Natural killer cell treated with Interleukin-12 subunit alpha and Interleukin-12 subunit beta and Interleukin-15 and Interleukin-18, amount 100 ng/mL, for 72 hours (primary cell): ENCODE data around the gene MSI1. TPM values are rescaled to one million over a fixed set of nuclear protein-coding genes. Genes with fewer than 3 reads are reported as not detected.
"Not testable (repeated sequence)": the region's sequence is repeated elsewhere in the genome, so short reads cannot be mapped to it uniquely, and the experiment has no call there.

Experiments
- ATAC-seq, 2 donors: fragments of 150-1000 bp; cut with Tn5 transposase in 1 of 2; sonication (Bioruptor Pico), chemical (Tn5 transposase) in 1 of 2; 2 replicates each; pipeline ENCODE4 v1.10.0; 2021
- DNase-seq: peaks from one replicate; pipeline ENCODE4 v3.0.0; 2022; ENCODE audit warnings: low spot score
- H3K27ac Mint-ChIP-seq, 2 donors: 1 replicate in 1 of 2; 2 replicates in 1 of 2; pipeline ENCODE4 v1.8.0; 2022; ENCODE audit warnings: mixed read lengths in 2 of 2, mild to moderate bottlenecking in 1 of 2, moderate library complexity in 1 of 2
- H3K27me3 Mint-ChIP-seq, 2 donors: 1 replicate in 1 of 2; 2 replicates in 1 of 2; pipeline ENCODE4 v1.8.0; 2022; ENCODE audit warnings: mixed read lengths in 2 of 2
- H3K36me3 Mint-ChIP-seq: one replicate; pipeline ENCODE4 v1.8.0; 2022; ENCODE audit warnings: mixed read lengths
- H3K4me1 Mint-ChIP-seq, 2 donors: 1 replicate in 1 of 2; 2 replicates in 1 of 2; pipeline ENCODE4 v1.8.0; 2022; ENCODE audit warnings: low read depth in 2 of 2, mixed read lengths in 2 of 2, mild to moderate bottlenecking in 1 of 2
- H3K4me3 Mint-ChIP-seq: one replicate; pipeline ENCODE4 v1.8.0; 2022; ENCODE audit warnings: mixed read lengths
- H3K9me3 Mint-ChIP-seq: 2 replicates; pipeline ENCODE4 v1.8.0; 2022; ENCODE audit warnings: mixed read lengths
- total RNA-seq, 2 donors: library from RNA; stranded (reverse); gene quantifications; one replicate each; pipeline ENCODE4 v1.2.3, GENCODE V29; 2022

MSI1 gene
- total RNA-seq, 2 donors from 2014 or later = not detected

DNA sequence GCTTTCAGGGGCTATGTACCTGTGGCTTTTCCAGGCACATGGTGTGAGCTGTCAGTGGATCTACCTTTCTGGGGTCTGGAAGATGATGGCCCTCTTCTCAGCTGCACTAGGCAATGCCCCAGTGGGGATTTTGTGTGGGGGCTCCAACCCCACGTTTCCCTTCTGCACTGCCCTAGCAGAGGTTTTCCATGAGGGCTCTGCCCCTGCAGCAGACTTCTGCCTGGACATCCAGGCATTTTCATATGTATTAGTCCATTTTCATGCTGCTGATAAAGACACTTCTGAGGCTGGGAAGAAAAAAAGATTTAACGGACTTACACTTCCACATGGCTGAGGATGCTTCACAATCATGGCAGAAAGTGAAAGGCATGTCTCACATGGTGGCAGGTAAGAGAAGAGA lies 32.6 kb downstream of the MSI1 start:
- ATAC-seq, H3K9me3 Mint-ChIP-seq, H3K27me3 Mint-ChIP-seq, H3K4me1 Mint-ChIP-seq, DNase-seq, H3K4me3 Mint-ChIP-seq, H3K36me3 Mint-ChIP-seq, H3K27ac Mint-ChIP-seq: not testable (repeated sequence)

- not testable (repeated sequence) for H3K9me3 Mint-ChIP-seq, H3K4me3 Mint-ChIP-seq, H3K27ac Mint-ChIP-seq, H3K36me3 Mint-ChIP-seq, ATAC-seq, H3K4me1 Mint-ChIP-seq, H3K27me3 Mint-ChIP-seq
- DNase-seq = peak; percentile 13
These were observed 33.5 kb downstream of the MSI1 start for GRCh38 chr12:120335447-120335846.

GRCh38 chr12:120332523-120332922 lies 36.4 kb downstream of the MSI1 start:
- Mint-ChIP-seq H3K4me1 (peaks cover 0 to 6% of the 10 kb centered on the region in 2 donors), H3K27ac (no peak overlapping the region), H3K36me3 (peaks cover 4% of the 10 kb centered on the region), H3K9me3 (no peaks in the 10 kb centered on the region), H3K27me3 (no peaks in the 10 kb centered on the region), H3K4me3 (no peak overlapping the region)
- DNase-seq = no peak
- ATAC-seq = no peak

DNA sequence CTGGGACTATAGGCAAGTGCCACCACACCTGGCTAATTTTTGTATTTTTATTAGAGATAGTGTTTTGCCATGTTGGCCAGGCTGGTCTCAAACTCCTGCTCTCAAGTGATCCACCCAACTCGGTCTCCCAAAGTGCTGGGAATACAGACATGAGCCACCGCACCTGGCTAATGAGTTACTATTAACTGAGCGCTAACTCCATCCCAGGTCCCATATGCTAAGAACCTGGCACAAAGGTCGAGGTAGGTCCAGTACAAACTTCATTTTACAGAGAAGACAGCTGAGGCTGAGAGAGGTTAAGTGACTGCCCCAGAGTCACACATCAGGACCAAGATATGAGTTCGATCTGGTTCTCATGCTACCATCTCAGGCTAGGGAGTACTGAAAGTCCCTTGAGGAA lies 36.9 kb downstream of the MSI1 start:
- no peak for DNase-seq
- Mint-ChIP-seq H3K4me1 (peaks cover 0 to 6% of the 10 kb centered on the region in 2 donors), H3K4me3 (no peak overlapping the region), H3K36me3 (no peaks in the 10 kb centered on the region), H3K27me3 (no peaks in the 10 kb centered on the region), H3K9me3 (no peaks in the 10 kb centered on the region), H3K27ac (no peak overlapping the region)
- no peak for ATAC-seq

DNA sequence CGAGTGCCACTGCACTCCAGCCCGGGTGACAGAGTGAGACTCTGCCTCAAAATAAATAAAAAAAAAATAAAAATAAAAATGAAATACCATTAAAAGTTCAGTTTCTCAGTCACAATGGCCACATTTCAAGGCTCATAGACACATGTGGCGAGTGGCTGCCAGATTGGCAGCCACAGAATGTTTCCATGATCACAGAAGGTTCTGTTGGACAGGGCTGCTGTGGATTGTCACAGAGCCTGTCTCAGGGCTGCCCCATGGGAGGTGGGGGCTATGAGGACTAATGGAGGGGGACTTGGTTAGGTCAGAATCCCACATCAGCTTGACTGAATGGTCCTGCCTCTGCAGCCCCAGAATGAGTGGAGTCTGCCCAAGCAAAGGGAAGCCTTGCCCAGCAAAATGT lies 37.6 kb downstream of the MSI1 start:
- no peaks in the 10 kb centered on the region for H3K9me3 Mint-ChIP-seq
- H3K27ac Mint-ChIP-seq = no peak overlapping the region
- no peak for ATAC-seq
- H3K4me1 Mint-ChIP-seq = peaks cover 0 to 6% of the 10 kb centered on the region in 2 donors
- DNase-seq = no peak
- no peaks in the 10 kb centered on the region for H3K36me3 Mint-ChIP-seq
- H3K4me3 Mint-ChIP-seq = no peak overlapping the region
- H3K27me3 Mint-ChIP-seq = no peaks in the 10 kb centered on the region

GRCh38 chr12:120328228-120328627 lies 40.7 kb downstream of the MSI1 start:
- Mint-ChIP-seq H3K36me3 (no peaks in the 10 kb centered on the region), H3K4me3 (no peak overlapping the region), H3K4me1 (peaks cover 9 to 11% of the 10 kb centered on the region in 2 donors), H3K27me3 (no peaks in the 10 kb centered on the region), H3K27ac (no peak overlapping the region), H3K9me3 (no peaks in the 10 kb centered on the region)
- ATAC-seq (no peak), DNase-seq (peak; percentile 3)

GRCh38 chr12:120327593-120327992 lies 41.4 kb downstream of the MSI1 start, which contains the start of gene PLA2G1B:
Gene PLA2G1B (minus strand): TSS chr12:120327779. CDS start chr12:120327753, 26 bp downstream.
- no peaks in the 10 kb centered on the region for H3K27me3 Mint-ChIP-seq
- ATAC-seq (no peak), DNase-seq (no peak)
- peaks cover 9 to 11% of the 10 kb centered on the region in 2 donors for H3K4me1 Mint-ChIP-seq
- H3K36me3 Mint-ChIP-seq = no peaks in the 10 kb centered on the region
- H3K27ac Mint-ChIP-seq = no peak within 1 kb of the TSS
- H3K4me3 Mint-ChIP-seq = no peak within 1 kb of the TSS
- no peaks in the 10 kb centered on the region for H3K9me3 Mint-ChIP-seq

- peaks cover 9 to 11% of the 10 kb centered on the region in 2 donors for H3K4me1 Mint-ChIP-seq
- no peaks in the 10 kb centered on the region for H3K9me3 Mint-ChIP-seq
- H3K27ac Mint-ChIP-seq = no peak overlapping the region
- no peaks in the 10 kb centered on the region for H3K36me3 Mint-ChIP-seq
- H3K27me3 Mint-ChIP-seq = no peaks in the 10 kb centered on the region
- DNase-seq (no peak), ATAC-seq (no peak)
- no peak overlapping the region for H3K4me3 Mint-ChIP-seq
These were observed 44.0 kb downstream of the MSI1 start for GRCh38 chr12:120324841-120325417.

- Mint-ChIP-seq H3K4me3 (no peak overlapping the region), H3K4me1 (peaks cover 9 to 11% of the 10 kb centered on the region in 2 donors), H3K27me3 (no peaks in the 10 kb centered on the region), H3K9me3 (no peaks in the 10 kb centered on the region), H3K36me3 (no peaks in the 10 kb centered on the region), H3K27ac (no peak overlapping the region)
- no peak for DNase-seq
- ATAC-seq = no peak
These were observed 45.2 kb downstream of the MSI1 start for GRCh38 chr12:120323772-120324171.

GRCh38 chr12:120321382-120322202 lies 47.4 kb downstream of the MSI1 start:
- DNase-seq = no peak

GRCh38 chr12:120317224-120318105 lies 51.5 kb downstream of the MSI1 start:
- Mint-ChIP-seq H3K27me3 (no peaks in the 10 kb centered on the region), H3K4me3 (peak overlapping the region; percentile 94), H3K9me3 (no peaks in the 10 kb centered on the region), H3K4me1 (peaks cover 15 to 16% of the 10 kb centered on the region in 2 donors), H3K27ac (peak overlapping the region; percentile 90 to 97), H3K36me3 (no peaks in the 10 kb centered on the region)
- ATAC-seq (peak; percentile 100), DNase-seq (peak; percentile 100)

More at GRCh38 chr12:120321382-120322202, 47.4 kb downstream of the MSI1 start:
- H3K36me3 Mint-ChIP-seq = no peaks in the 10 kb centered on the region
- H3K27ac Mint-ChIP-seq = no peak overlapping the region
- ATAC-seq = no peak
- no peaks in the 10 kb centered on the region for H3K9me3 Mint-ChIP-seq
- no peak overlapping the region for H3K4me3 Mint-ChIP-seq
- no peaks in the 10 kb centered on the region for H3K27me3 Mint-ChIP-seq
- H3K4me1 Mint-ChIP-seq = peaks cover 20 to 26% of the 10 kb centered on the region in 2 donors

- peak overlapping the region; percentile 94 for H3K4me3 Mint-ChIP-seq
- DNase-seq (no peak), ATAC-seq (no peak)
- H3K4me1 Mint-ChIP-seq = peaks cover 15 to 16% of the 10 kb centered on the region in 2 donors
- no peaks in the 10 kb centered on the region for H3K27me3 Mint-ChIP-seq
- no peaks in the 10 kb centered on the region for H3K36me3 Mint-ChIP-seq
- H3K27ac Mint-ChIP-seq = peak overlapping the region; percentile 90 to 97
- H3K9me3 Mint-ChIP-seq = no peaks in the 10 kb centered on the region
These were observed 52.2 kb downstream of the MSI1 start for GRCh38 chr12:120316798-120317223.

GRCh38 chr12:120314220-120314619 lies 54.7 kb downstream of the MSI1 start:
- no peak for ATAC-seq
- no peak for DNase-seq
- no peak overlapping the region for H3K27ac Mint-ChIP-seq
- peaks cover 15 to 16% of the 10 kb centered on the region in 2 donors for H3K4me1 Mint-ChIP-seq
- H3K4me3 Mint-ChIP-seq = no peak overlapping the region
- no peaks in the 10 kb centered on the region for H3K27me3 Mint-ChIP-seq
- H3K9me3 Mint-ChIP-seq = no peaks in the 10 kb centered on the region
- no peaks in the 10 kb centered on the region for H3K36me3 Mint-ChIP-seq
